ENCODE measurements around the gene MMP20. TPM values are rescaled to one million over a fixed set of nuclear protein-coding genes. Genes with fewer than 3 reads are reported as not detected.

MMP20 gene
- total and polyA plus RNA-seq, 2 of the 13 experiments (the other 11 are each of a cell fraction or from before 2014, with no cell fraction given), result 0.05 TPM; not detected in 1

DNA sequence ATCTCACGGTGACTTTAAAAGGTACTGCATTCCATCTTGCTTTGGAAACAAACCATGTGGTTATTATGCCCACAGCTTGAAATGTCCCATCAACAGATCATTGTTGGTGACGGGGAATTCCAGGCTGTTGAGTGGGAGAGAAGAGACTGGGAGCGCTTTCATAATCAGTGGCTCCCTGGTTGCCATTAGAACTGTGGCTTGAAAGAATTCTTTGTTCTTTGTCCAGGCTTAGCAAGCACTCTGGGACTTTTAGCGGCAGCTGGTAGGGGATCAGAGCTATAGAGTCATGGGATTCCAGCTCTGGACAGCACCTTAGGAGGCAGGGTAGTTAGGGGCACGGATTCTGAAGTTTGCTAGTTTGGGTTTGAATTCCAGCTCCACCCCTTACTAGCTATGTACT lies 22.0 kb downstream of the MMP20 start (continued):
- no peak; the same call in 1 of the 2 replicates for TF ChIP-seq ARID2 (CRISPR knock-in tag; IDR thresholded peaks at IDR 0.05; ENCODE audit: borderline replicate concordance)
- TF ChIP-seq RBAK (CRISPR knock-in tag; IDR thresholded peaks at IDR 0.05), result no peak
- TF ChIP-seq ZNF460 (CRISPR knock-in tag; IDR thresholded peaks at IDR 0.05; ENCODE audit: borderline replicate concordance), result no peak
- TF ChIP-seq FOXP4 (CRISPR knock-in tag; IDR thresholded peaks at IDR 0.05), result peak; percentile 35; the same call in 1 of the 2 replicates
- no peak for TF ChIP-seq ZNF10 (CRISPR knock-in tag; IDR thresholded peaks at IDR 0.05; ENCODE audit: borderline replicate concordance, low read depth)
- peak; percentile 41; the same call in 1 of the 2 replicates for TF ChIP-seq TARDBP (CRISPR knock-in tag; IDR thresholded peaks at IDR 0.05)
- TF ChIP-seq EP300 (IDR thresholded peaks at IDR 0.05; ENCODE audit: low read depth in 2 of 2, low read length in 2 of 2), result peak in 1 of 2 experiments; percentile 82; a peak in 2 of 4 replicates
- TF ChIP-seq EP300 (CRISPR knock-in tag; IDR thresholded peaks at IDR 0.05; ENCODE audit: borderline replicate concordance), result peak; percentile 79
- TF ChIP-seq ZNF615 (CRISPR knock-in tag; IDR thresholded peaks at IDR 0.05; ENCODE audit: borderline replicate concordance), result no peak
- no peak for TF ChIP-seq HMGA1 (CRISPR knock-in tag; conservative IDR thresholded peaks at IDR 0.05)
- no peak for TF ChIP-seq MEF2D (CRISPR knock-in tag; IDR thresholded peaks at IDR 0.05)
- TF ChIP-seq DNMT3B (CRISPR knock-in tag; conservative IDR thresholded peaks at IDR 0.05), result no peak
- no peak for TF ChIP-seq MZF1 (CRISPR knock-in tag; IDR thresholded peaks at IDR 0.05; ENCODE audit: borderline replicate concordance)
- no peak for TF ChIP-seq ZNF24 (IDR thresholded peaks at IDR 0.05)
- TF ChIP-seq, protein P1, sequence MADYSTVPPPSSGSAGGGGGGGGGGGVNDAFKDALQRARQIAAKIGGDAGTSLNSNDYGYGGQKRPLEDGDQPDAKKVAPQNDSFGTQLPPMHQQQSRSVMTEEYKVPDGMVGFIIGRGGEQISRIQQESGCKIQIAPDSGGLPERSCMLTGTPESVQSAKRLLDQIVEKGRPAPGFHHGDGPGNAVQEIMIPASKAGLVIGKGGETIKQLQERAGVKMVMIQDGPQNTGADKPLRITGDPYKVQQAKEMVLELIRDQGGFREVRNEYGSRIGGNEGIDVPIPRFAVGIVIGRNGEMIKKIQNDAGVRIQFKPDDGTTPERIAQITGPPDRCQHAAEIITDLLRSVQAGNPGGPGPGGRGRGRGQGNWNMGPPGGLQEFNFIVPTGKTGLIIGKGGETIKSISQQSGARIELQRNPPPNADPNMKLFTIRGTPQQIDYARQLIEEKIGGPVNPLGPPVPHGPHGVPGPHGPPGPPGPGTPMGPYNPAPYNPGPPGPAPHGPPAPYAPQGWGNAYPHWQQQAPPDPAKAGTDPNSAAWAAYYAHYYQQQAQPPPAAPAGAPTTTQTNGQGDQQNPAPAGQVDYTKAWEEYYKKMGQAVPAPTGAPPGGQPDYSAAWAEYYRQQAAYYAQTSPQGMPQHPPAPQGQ (CRISPR knock-in tag; IDR thresholded peaks at IDR 0.05; ENCODE audit: borderline replicate concordance), result no peak
- TF ChIP-seq, protein P2, sequence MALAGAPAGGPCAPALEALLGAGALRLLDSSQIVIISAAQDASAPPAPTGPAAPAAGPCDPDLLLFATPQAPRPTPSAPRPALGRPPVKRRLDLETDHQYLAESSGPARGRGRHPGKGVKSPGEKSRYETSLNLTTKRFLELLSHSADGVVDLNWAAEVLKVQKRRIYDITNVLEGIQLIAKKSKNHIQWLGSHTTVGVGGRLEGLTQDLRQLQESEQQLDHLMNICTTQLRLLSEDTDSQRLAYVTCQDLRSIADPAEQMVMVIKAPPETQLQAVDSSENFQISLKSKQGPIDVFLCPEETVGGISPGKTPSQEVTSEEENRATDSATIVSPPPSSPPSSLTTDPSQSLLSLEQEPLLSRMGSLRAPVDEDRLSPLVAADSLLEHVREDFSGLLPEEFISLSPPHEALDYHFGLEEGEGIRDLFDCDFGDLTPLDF (CRISPR knock-in tag; IDR thresholded peaks at IDR 0.05), result no peak
- TF ChIP-seq ZMYM2 (CRISPR knock-in tag; IDR thresholded peaks at IDR 0.05), result no peak
- no peak for TF ChIP-seq ZNF782 (CRISPR knock-in tag; IDR thresholded peaks at IDR 0.05; ENCODE audit: borderline replicate concordance)
- TF ChIP-seq, protein P3, sequence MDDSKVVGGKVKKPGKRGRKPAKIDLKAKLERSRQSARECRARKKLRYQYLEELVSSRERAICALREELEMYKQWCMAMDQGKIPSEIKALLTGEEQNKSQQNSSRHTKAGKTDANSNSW (CRISPR knock-in tag; IDR thresholded peaks at IDR 0.05; ENCODE audit: borderline replicate concordance), result no peak
- peak; percentile 67 for TF ChIP-seq MED1 (CRISPR knock-in tag; IDR thresholded peaks at IDR 0.05)
- no peak for TF ChIP-seq PAF1 (CRISPR knock-in tag; IDR thresholded peaks at IDR 0.05)
- no peak for TF ChIP-seq XBP1 (CRISPR knock-in tag; IDR thresholded peaks at IDR 0.05)
- TF ChIP-seq ZNF263 (CRISPR knock-in tag; IDR thresholded peaks at IDR 0.05), result no peak
- no peak for TF ChIP-seq HNF1B (CRISPR knock-in tag; IDR thresholded peaks at IDR 0.05)
- no peak for TF ChIP-seq ZEB1 (IDR thresholded peaks at IDR 0.05; ENCODE audit: insufficient replicate concordance, low read depth)
- no peak for TF ChIP-seq ARNT (IDR thresholded peaks at IDR 0.05)

Measured in HepG2 (cell line).